Neural cell (in vitro differentiated cells): Measurements from ENCODE around the gene POLK. TPM values are rescaled to one million over a fixed set of nuclear protein-coding genes. Genes with fewer than 3 reads are reported as not detected.

Source experiments
- H2AFZ ChIP-seq: fragments of 200-600, 300-800 bp; sonication (generic), shearing (Covaris generic); 2 replicates; pipeline ENCODE4 v1.6.0; 2014; ENCODE audit warnings: low read depth, mild to moderate bottlenecking, antibody characterized with exemption, low read length, moderate library complexity
- H3F3A ChIP-seq: fragments of 200-600 bp; shearing (Covaris generic); 2 replicates; pipeline ENCODE4 v1.6.1; 2016; ENCODE audit warnings: mild to moderate bottlenecking, moderate library complexity, mixed read lengths, antibody characterized with exemption, low read length; ENCODE audit not compliant: insufficient read depth, poor library complexity, severe bottlenecking
- H3K27ac ChIP-seq: fragments of 200-600, 300-800 bp; sonication (generic), shearing (Covaris generic); 2 replicates; pipeline ENCODE4 v1.5.1; 2014; ENCODE audit warnings: mild to moderate bottlenecking, low read length, moderate library complexity
- H3K27me3 ChIP-seq: fragments of 300-800, 200-600 bp; sonication (generic), shearing (Covaris generic); 2 replicates; pipeline ENCODE4 v1.6.0; 2014; ENCODE audit warnings: mild to moderate bottlenecking, low read depth, low read length, moderate library complexity; ENCODE audit not compliant: insufficient read depth
- H3K36me3 ChIP-seq: fragments of 300-800, 200-600 bp; sonication (generic), shearing (Covaris generic); 2 replicates; pipeline ENCODE4 v1.5.1; 2014; ENCODE audit warnings: mild to moderate bottlenecking, antibody characterized with exemption, low read length, moderate library complexity; ENCODE audit not compliant: insufficient read depth
- H3K4me2 ChIP-seq: fragments of 300-800, 200-600 bp; sonication (generic), shearing (Covaris generic); 2 replicates; pipeline ENCODE4 v1.6.0; 2014; ENCODE audit warnings: mild to moderate bottlenecking, low read length
- H3K4me3 ChIP-seq: fragments of 300-800, 200-600 bp; sonication (generic), shearing (Covaris generic); 2 replicates; pipeline ENCODE4 v1.5.1; 2014; ENCODE audit warnings: mild to moderate bottlenecking, low read length, moderate library complexity
- H3K79me2 ChIP-seq: fragments of 200-600 bp; shearing (Covaris generic); replicated peaks from 2 replicates; pipeline ENCODE4 v1.6.0; 2014; ENCODE audit warnings: mild to moderate bottlenecking, low read length, moderate library complexity; ENCODE audit not compliant: insufficient read depth
- H3K9ac ChIP-seq: fragments of 300-800, 200-600 bp; sonication (generic), shearing (Covaris generic); 2 replicates; pipeline ENCODE4 v1.6.1; 2016; ENCODE audit warnings: mild to moderate bottlenecking, low read length, mixed read lengths
- H3K9me2 ChIP-seq: fragments of 200-600 bp; shearing (Covaris generic); 2 replicates; pipeline ENCODE4 v1.6.1; 2016; ENCODE audit warnings: mild to moderate bottlenecking, low read length, mixed read lengths; ENCODE audit not compliant: insufficient read depth
- H3K9me3 ChIP-seq: fragments of 200-600, 300-800 bp; sonication (generic), shearing (Covaris generic); 2 replicates; pipeline ENCODE4 v1.6.1; 2016; ENCODE audit warnings: mild to moderate bottlenecking, mixed run types, low read length, moderate library complexity, mixed read lengths
- H4K20me1 ChIP-seq: fragments of 200-600 bp; shearing (Covaris generic); 2 replicates; pipeline ENCODE4 v1.6.1; 2016; ENCODE audit warnings: mild to moderate bottlenecking, mixed run types; ENCODE audit not compliant: insufficient read depth
- CTCF ChIP-seq: fragments of 450-650 bp; IDR thresholded peaks from 2 replicates; pipeline ENCODE4 v1.5.1; 2014; ENCODE audit warnings: antibody characterized with exemption, mild to moderate bottlenecking, moderate library complexity; ENCODE audit not compliant: poor library complexity, severe bottlenecking
- EP300 ChIP-seq: fragments of 450-650 bp; conservative IDR thresholded peaks from 2 replicates; pipeline ENCODE4 v1.6.1; 2014; ENCODE audit warnings: antibody characterized with exemption, mild to moderate bottlenecking, moderate library complexity; ENCODE audit not compliant: poor library complexity, severe bottlenecking
- EZH2 ChIP-seq: fragments of 200-600, 300-800 bp; shearing (Covaris generic), sonication (generic); IDR thresholded peaks from 2 replicates; pipeline ENCODE4 v1.6.1; 2014; ENCODE audit warnings: antibody characterized with exemption, low read length, borderline replicate concordance, mild to moderate bottlenecking; ENCODE audit not compliant: insufficient read depth, poor library complexity, severe bottlenecking
- MXI1 ChIP-seq: fragments of 450-650 bp; conservative IDR thresholded peaks from 2 replicates; pipeline ENCODE4 v1.6.1; 2014; ENCODE audit warnings: antibody characterized with exemption, mild to moderate bottlenecking; ENCODE audit not compliant: poor library complexity, severe bottlenecking
- POLR2AphosphoS5 ChIP-seq: IDR thresholded peaks from 2 replicates; pipeline ENCODE4 v1.6.1; 2012
- RAD21 ChIP-seq: fragments of 450-650 bp; conservative IDR thresholded peaks from 2 replicates; pipeline ENCODE4 v1.6.1; 2014; ENCODE audit warnings: antibody characterized with exemption, mild to moderate bottlenecking, moderate library complexity
- REST ChIP-seq: IDR thresholded peaks from 2 replicates; pipeline ENCODE4 v1.6.1; 2012; ENCODE audit warnings: borderline replicate concordance
- SMC3 ChIP-seq: fragments of 450-650 bp; conservative IDR thresholded peaks from 2 replicates; pipeline ENCODE4 v1.6.1; 2014; ENCODE audit warnings: antibody characterized with exemption, mild to moderate bottlenecking, moderate library complexity; ENCODE audit not compliant: poor library complexity
- TAF1 ChIP-seq: IDR thresholded peaks from 2 replicates; pipeline ENCODE4 v1.6.1; 2012; ENCODE audit warnings: low read depth
- polyA plus RNA-seq: library from polyadenylated mRNA; depleted of rRNA; stranded (reverse); fragments of >200 nt; gene quantifications from 2 replicates; pipeline ENCODE4 v1.2.3, GENCODE V29; 2014

Gene POLK
- polyA plus RNA-seq, 1 donor from 2014 or later: 36.4 TPM

GRCh38 chr5:75510836-75511434 lies 756 bp upstream of the POLK start:
- no peaks in the 10 kb centered on the region for H3K36me3 ChIP-seq
- H3K9me3 ChIP-seq: no peaks in the 10 kb centered on the region
- no peaks in the 10 kb centered on the region for H4K20me1 ChIP-seq
- H3K9ac ChIP-seq: peak overlapping the region; percentile 94
- peak overlapping the region; percentile 88 for H2AFZ ChIP-seq
- H3K4me3 ChIP-seq: peak overlapping the region; percentile 87
- H3K4me2 ChIP-seq: no peak overlapping the region
- no peaks in the 10 kb centered on the region for H3K27me3 ChIP-seq
- peaks cover 5% of the 10 kb centered on the region for H3F3A ChIP-seq
- peak overlapping the region; percentile 96 for H3K27ac ChIP-seq
- peaks cover 83% of the 10 kb centered on the region for H3K79me2 ChIP-seq
- H3K9me2 ChIP-seq: no peaks in the 10 kb centered on the region
- no peak for TF ChIP-seq TAF1
- no peak for TF ChIP-seq MXI1
- no peak for TF ChIP-seq CTCF
- TF ChIP-seq RAD21: no peak
- no peak for TF ChIP-seq REST
- TF ChIP-seq EP300: no peak
- TF ChIP-seq EZH2: no peak
- TF ChIP-seq POLR2AphosphoS5: no peak
- TF ChIP-seq SMC3: no peak

GRCh38 chr5:75512383-75513074 lies 838 bp downstream of the POLK start:
- H3K4me3 ChIP-seq: peak overlapping the region; percentile 87
- peak overlapping the region; percentile 96 for H3K27ac ChIP-seq
- no peaks in the 10 kb centered on the region for H3K27me3 ChIP-seq
- peak overlapping the region; percentile 94 for H3K9ac ChIP-seq
- peaks cover 5% of the 10 kb centered on the region for H3F3A ChIP-seq
- no peaks in the 10 kb centered on the region for H3K9me3 ChIP-seq
- TF ChIP-seq EP300: no peak
- no peak for TF ChIP-seq POLR2AphosphoS5
- TF ChIP-seq TAF1: no peak
- no peak for TF ChIP-seq MXI1
- TF ChIP-seq CTCF: no peak
- no peak for TF ChIP-seq REST
- TF ChIP-seq SMC3: no peak
- no peak for TF ChIP-seq EZH2
- TF ChIP-seq RAD21: no peak
- H3K36me3 ChIP-seq: no peaks in the 10 kb centered on the region
- peaks cover 76% of the 10 kb centered on the region for H3K79me2 ChIP-seq
- H3K4me2 ChIP-seq: peak overlapping the region; percentile 82
- peak overlapping the region; percentile 69 for H2AFZ ChIP-seq
- H4K20me1 ChIP-seq: no peaks in the 10 kb centered on the region
- no peaks in the 10 kb centered on the region for H3K9me2 ChIP-seq
